ENCODE measurements around the gene LAMTOR4. TPM values are rescaled to one million over a fixed set of nuclear protein-coding genes. Genes with fewer than 3 reads are reported as not detected.
"Not testable (repeated sequence)": the region's sequence is repeated elsewhere in the genome, so short reads cannot be mapped to it uniquely, and the experiment has no call there.

The LAMTOR4 gene
- total and polyA plus RNA-seq, 2 of the 13 experiments (the other 11 are each of a cell fraction or from before 2014, with no cell fraction given), result 115 to 118 TPM

- TF ChIP-seq GABPA (IDR thresholded peaks at IDR 0.05; ENCODE audit: low read depth, low read length) (no peak), GABPA (CRISPR knock-in tag; IDR thresholded peaks at IDR 0.05; ENCODE audit: low read depth) (no peak), NCOA5 (CRISPR knock-in tag; IDR thresholded peaks at IDR 0.05) (no peak), KDM3A (CRISPR knock-in tag; IDR thresholded peaks at IDR 0.05; ENCODE audit: low read depth) (no peak), E2F5 (CRISPR knock-in tag; conservative IDR thresholded peaks at IDR 0.05) (no peak), HDAC1 (CRISPR knock-in tag; IDR thresholded peaks at IDR 0.05) (no peak), TP53 (CRISPR knock-in tag; conservative IDR thresholded peaks at IDR 0.05) (no peak), PAWR (CRISPR knock-in tag; IDR thresholded peaks at IDR 0.05; ENCODE audit: borderline replicate concordance) (no peak), PRPF4 (IDR thresholded peaks at IDR 0.05; ENCODE audit: low read depth, low read length, poor library complexity, severe bottlenecking) (no peak), ZNF660 (CRISPR knock-in tag; IDR thresholded peaks at IDR 0.05; ENCODE audit: borderline replicate concordance, low read depth) (no peak), CREM (IDR thresholded peaks at IDR 0.05) (no peak), CREM (CRISPR knock-in tag; IDR thresholded peaks at IDR 0.05) (no peak), WIZ (CRISPR knock-in tag; IDR thresholded peaks at IDR 0.05) (no peak)
Observed at GRCh38 chr7:100177045-100178001, 28.6 kb downstream of the LAMTOR4 start, which contains the start of the genes GPC2 and STAG3 (continued).

GRCh38 chr7:100180084-100180483, 31.4 kb downstream of the LAMTOR4 start:
- H3K36me3 ChIP-seq (replicated peaks in 1 of 2; ENCODE audit: control insufficient read depth in 1 of 2, insufficient read depth in 2 of 2, low read length in 2 of 2); BruUV-seq (replicated peaks); ATAC-seq; H3K9me3 ChIP-seq (ENCODE audit: low read length); in situ Hi-C loops (cut with HindIII; ENCODE audit: extremely low pct_ligation_motif_present, low pct_unique_long_range_greater_than_20kb); CTCF ChIA-PET (ENCODE audit: low intra/inter-chr PET ratio, low total read pairs); H3K4me3 ChIP-seq (replicated peaks in 1 of 3; ENCODE audit: insufficient read depth in 1 of 3, low read depth in 2 of 3, low read length in 3 of 3); H3K4me2 ChIP-seq (ENCODE audit: low read depth, low read length); FAIRE-seq; H4K20me1 ChIP-seq (ENCODE audit: insufficient read depth, low read length); H3K27me3 ChIP-seq (ENCODE audit: control insufficient read depth in 1 of 2, insufficient read depth in 2 of 2, low read length in 2 of 2); intact Hi-C loops (cut with micrococcal nuclease; ENCODE audit: unreplicated experiment); H3K79me2 ChIP-seq (ENCODE audit: insufficient read depth, low read length); H2AFZ ChIP-seq (ENCODE audit: low read length); H3K9ac ChIP-seq (ENCODE audit: insufficient read depth, low read depth, low read length); H3K27ac ChIP-seq (ENCODE audit: extremely low read length, insufficient read depth, low read length); DNase-seq (ENCODE audit: low spot score): not testable (repeated sequence)
- peaks cover 13% of the 10 kb centered on the region for H3K4me1 ChIP-seq (ENCODE audit: insufficient read depth, low read length)
- 66% methylated on average over 3 of the region's 3 CpGs for WGBS (ENCODE audit: low lambda C conversion rate)
- POLR2A ChIA-PET, result interaction anchor here (0.6 kb wide), 1 partner anchor 11 kb away, joined by 3 read pairs; no protein-coding TSS in a partner anchor

GRCh38 chr7:100182616-100183015, 33.9 kb downstream of the LAMTOR4 start:
- CTCF ChIA-PET (ENCODE audit: low intra/inter-chr PET ratio, low total read pairs); H3K79me2 ChIP-seq (ENCODE audit: insufficient read depth, low read length); H4K20me1 ChIP-seq (ENCODE audit: insufficient read depth, low read length); in situ Hi-C loops (cut with HindIII; ENCODE audit: extremely low pct_ligation_motif_present, low pct_unique_long_range_greater_than_20kb); H3K27ac ChIP-seq (ENCODE audit: extremely low read length, insufficient read depth, low read length); H3K27me3 ChIP-seq (ENCODE audit: control insufficient read depth in 1 of 2, insufficient read depth in 2 of 2, low read length in 2 of 2); H3K9ac ChIP-seq (ENCODE audit: insufficient read depth, low read depth, low read length); H2AFZ ChIP-seq (ENCODE audit: low read length); FAIRE-seq; H3K36me3 ChIP-seq (replicated peaks in 1 of 2; ENCODE audit: control insufficient read depth in 1 of 2, insufficient read depth in 2 of 2, low read length in 2 of 2); intact Hi-C loops (cut with micrococcal nuclease; ENCODE audit: unreplicated experiment); ATAC-seq; H3K4me3 ChIP-seq (replicated peaks in 1 of 3; ENCODE audit: insufficient read depth in 1 of 3, low read depth in 2 of 3, low read length in 3 of 3); DNase-seq (ENCODE audit: low spot score); POLR2A ChIA-PET; BruUV-seq (replicated peaks); H3K9me3 ChIP-seq (ENCODE audit: low read length); H3K4me1 ChIP-seq (ENCODE audit: insufficient read depth, low read length); H3K4me2 ChIP-seq (ENCODE audit: low read depth, low read length): not testable (repeated sequence)
- WGBS (ENCODE audit: low lambda C conversion rate), result 24% methylated on average over 6 of the region's 6 CpGs
